Measurements from ENCODE around the gene CFAP70. TPM values are rescaled to one million over a fixed set of nuclear protein-coding genes. Genes with fewer than 3 reads are reported as not detected.

Gene CFAP70
- total RNA-seq, 1 experiment from 2014 or later = 0.31 TPM

DNA sequence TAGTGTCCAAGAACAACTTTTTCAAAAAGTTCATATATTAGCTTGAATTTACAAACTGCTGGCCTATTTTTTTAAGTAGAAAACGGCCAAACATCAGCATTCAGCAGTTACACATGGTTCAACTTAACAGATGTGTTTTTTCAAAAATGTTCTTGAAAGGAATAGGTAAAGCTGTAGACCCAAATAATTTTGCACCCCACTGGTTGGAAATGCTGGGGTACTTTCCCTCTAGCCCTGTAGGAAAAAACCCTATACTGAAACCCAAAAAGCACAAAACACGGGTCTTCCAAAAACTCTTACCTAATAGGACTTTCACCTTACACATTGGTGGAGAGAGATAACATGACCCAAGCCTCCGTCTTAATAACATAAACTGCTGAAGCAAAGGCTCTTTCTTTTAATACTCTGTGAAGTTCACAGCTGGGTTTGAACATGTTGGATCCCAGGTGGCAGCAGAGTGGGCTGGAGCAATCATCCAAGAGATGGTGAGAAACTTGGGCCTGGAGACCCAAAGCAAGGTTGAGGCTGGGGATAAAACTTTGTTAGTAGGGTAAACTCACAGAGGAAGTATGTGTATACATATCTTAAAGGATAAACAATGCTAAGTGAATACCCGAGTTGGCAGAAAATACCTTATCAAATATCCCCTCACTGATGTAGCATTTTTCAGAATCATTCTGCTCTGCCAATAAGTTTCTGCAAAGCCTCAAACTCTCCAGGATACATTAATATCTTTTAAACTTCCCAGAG, 111.0 kb downstream of the CFAP70 start:
- ChIA-PET CTCF (interaction anchor here (1.0 to 1.5 kb wide), 5 partner anchors 14 to 152 kb away, joined by 4 to 5 read pairs (median 5); partner anchors contain the start of gene FAM149B1), POLR2A (interaction anchor here (0.7 to 1.5 kb wide), 11 partner anchors 10 to 525 kb away, joined by 3 to 7 read pairs (median 3); partner anchors contain the start of genes ANXA7, CFAP70, ECD and FAM149B1)
- H3K27me3 Mint-ChIP-seq (ENCODE audit: low read depth) = no peaks in the 10 kb centered on the region
- DNase-seq (ENCODE audit: low spot score) (no peak), ATAC-seq (no peak)
- no peak for TF ChIP-seq TCF7 (CRISPR knock-in tag; IDR thresholded peaks at IDR 0.05; ENCODE audit: low read depth)
- no peak for TF ChIP-seq ETV6 (CRISPR knock-in tag; IDR thresholded peaks at IDR 0.05)
- TF ChIP-seq JAZF1 (CRISPR knock-in tag; IDR thresholded peaks at IDR 0.05) = no peak
- TF ChIP-seq ZNF138 (CRISPR knock-in tag; conservative IDR thresholded peaks at IDR 0.05) = no peak
- TF ChIP-seq ATF6 (CRISPR knock-in tag; IDR thresholded peaks at IDR 0.05) = no peak
- TF ChIP-seq, protein P1, sequence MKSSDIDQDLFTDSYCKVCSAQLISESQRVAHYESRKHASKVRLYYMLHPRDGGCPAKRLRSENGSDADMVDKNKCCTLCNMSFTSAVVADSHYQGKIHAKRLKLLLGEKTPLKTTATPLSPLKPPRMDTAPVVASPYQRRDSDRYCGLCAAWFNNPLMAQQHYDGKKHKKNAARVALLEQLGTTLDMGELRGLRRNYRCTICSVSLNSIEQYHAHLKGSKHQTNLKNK (CRISPR knock-in tag; IDR thresholded peaks at IDR 0.05) = no peak
- TF ChIP-seq, protein P2, sequence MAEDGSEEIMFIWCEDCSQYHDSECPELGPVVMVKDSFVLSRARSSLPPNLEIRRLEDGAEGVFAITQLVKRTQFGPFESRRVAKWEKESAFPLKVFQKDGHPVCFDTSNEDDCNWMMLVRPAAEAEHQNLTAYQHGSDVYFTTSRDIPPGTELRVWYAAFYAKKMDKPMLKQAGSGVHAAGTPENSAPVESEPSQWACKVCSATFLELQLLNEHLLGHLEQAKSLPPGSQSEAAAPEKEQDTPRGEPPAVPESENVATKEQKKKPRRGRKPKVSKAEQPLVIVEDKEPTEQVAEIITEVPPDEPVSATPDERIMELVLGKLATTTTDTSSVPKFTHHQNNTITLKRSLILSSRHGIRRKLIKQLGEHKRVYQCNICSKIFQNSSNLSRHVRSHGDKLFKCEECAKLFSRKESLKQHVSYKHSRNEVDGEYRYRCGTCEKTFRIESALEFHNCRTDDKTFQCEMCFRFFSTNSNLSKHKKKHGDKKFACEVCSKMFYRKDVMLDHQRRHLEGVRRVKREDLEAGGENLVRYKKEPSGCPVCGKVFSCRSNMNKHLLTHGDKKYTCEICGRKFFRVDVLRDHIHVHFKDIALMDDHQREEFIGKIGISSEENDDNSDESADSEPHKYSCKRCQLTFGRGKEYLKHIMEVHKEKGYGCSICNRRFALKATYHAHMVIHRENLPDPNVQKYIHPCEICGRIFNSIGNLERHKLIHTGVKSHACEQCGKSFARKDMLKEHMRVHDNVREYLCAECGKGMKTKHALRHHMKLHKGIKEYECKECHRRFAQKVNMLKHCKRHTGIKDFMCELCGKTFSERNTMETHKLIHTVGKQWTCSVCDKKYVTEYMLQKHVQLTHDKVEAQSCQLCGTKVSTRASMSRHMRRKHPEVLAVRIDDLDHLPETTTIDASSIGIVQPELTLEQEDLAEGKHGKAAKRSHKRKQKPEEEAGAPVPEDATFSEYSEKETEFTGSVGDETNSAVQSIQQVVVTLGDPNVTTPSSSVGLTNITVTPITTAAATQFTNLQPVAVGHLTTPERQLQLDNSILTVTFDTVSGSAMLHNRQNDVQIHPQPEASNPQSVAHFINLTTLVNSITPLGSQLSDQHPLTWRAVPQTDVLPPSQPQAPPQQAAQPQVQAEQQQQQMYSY (CRISPR knock-in tag; IDR thresholded peaks at IDR 0.05) = no peak
- no peak for TF ChIP-seq ZNF263 (CRISPR knock-in tag; IDR thresholded peaks at IDR 0.05; ENCODE audit: low read depth)
- peak overlapping the region; percentile 100 for H3K27ac Mint-ChIP-seq
- H3K4me1 Mint-ChIP-seq = peaks cover 40% of the 10 kb centered on the region
- H3K36me3 Mint-ChIP-seq = peaks cover 65% of the 10 kb centered on the region
- H3K9me3 Mint-ChIP-seq = no peaks in the 10 kb centered on the region
- peak overlapping the region; percentile 94 for H3K4me3 Mint-ChIP-seq

DNA sequence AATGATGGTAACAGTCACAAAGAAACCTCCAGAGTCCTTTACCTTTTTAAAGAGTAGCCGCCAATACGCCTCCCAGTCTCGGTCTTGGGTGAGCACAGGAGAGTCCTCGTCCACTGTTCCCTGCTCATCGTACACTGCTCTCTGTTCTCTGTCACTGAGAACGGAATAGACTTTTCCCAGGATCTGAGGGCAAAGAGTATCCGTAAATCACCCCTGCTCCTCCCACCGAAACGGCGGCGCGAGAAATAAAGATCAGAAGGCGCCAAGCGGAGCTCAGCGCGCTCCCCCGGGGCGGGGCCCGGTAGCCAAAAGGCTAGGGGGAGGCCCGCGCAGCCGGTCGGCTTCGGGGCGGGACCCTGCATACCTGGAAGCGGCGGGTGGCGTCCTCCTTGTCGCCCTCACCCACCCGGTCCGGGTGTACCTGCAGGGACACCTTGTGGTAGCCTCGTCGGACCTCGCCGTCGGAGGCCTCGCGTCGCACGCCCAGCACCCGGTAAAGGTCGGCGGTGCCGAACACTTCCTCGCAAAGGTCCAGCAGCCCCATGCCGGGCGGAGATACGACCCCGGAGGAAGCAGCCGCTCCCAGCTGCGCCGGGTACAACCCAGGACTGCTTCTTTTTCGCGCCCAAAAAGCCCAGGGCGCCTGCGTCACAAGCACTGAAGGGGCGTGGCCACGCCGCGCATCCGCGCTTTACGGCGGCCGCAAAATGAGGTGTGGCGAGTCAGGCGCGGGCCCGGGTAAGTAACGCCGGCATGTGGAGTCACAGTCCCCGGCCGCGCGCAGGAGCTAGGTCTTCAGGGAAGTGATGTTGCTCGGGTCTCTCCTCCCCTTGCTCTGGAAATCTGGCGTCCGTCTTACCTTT, 111.8 kb downstream of the CFAP70 start, which contains the start of gene DNAJC9:
DNAJC9 (minus strand) TSS at position 610 of the 863 bp plus-strand sequence; CDS start at position 544, 66 bp downstream.
- ATAC-seq = peak; percentile 88
- H3K27ac Mint-ChIP-seq = peak within 1 kb of the TSS; percentile 100
- DNase-seq (ENCODE audit: low spot score) = peak; percentile 98
- POLR2A ChIA-PET = interaction anchor here (0.6 to 1.5 kb wide), 12 partner anchors 9 to 526 kb away, joined by 3 to 7 read pairs (median 3); partner anchors contain the start of genes ANXA7, CFAP70, ECD and FAM149B1
- H3K27me3 Mint-ChIP-seq (ENCODE audit: low read depth) = no peaks in the 10 kb centered on the region
- H3K36me3 Mint-ChIP-seq = peaks cover 69% of the 10 kb centered on the region
- CTCF ChIA-PET = interaction anchor here (1.0 to 1.5 kb wide), 5 partner anchors 13 to 151 kb away, joined by 4 to 5 read pairs (median 5); partner anchors contain the start of gene FAM149B1
- H3K4me3 Mint-ChIP-seq = peak within 1 kb of the TSS; percentile 94
- H3K9me3 Mint-ChIP-seq = no peaks in the 10 kb centered on the region
- peaks cover 40% of the 10 kb centered on the region for H3K4me1 Mint-ChIP-seq
- TF ChIP-seq HMGA2 (CRISPR knock-in tag; IDR thresholded peaks at IDR 0.05) (no peak), NR3C1 (CRISPR knock-in tag; conservative IDR thresholded peaks at IDR 0.05; ENCODE audit: low read depth) (no peak), ZNF671 (CRISPR knock-in tag; IDR thresholded peaks at IDR 0.05) (peak; percentile 88; the same call in 1 of the 2 replicates), ZNF121 (CRISPR knock-in tag; IDR thresholded peaks at IDR 0.05) (no peak), ZNF138 (CRISPR knock-in tag; conservative IDR thresholded peaks at IDR 0.05) (no peak), AFF4 (CRISPR knock-in tag; IDR thresholded peaks at IDR 0.05; ENCODE audit: borderline replicate concordance) (peak; percentile 48; the same call in 1 of the 2 replicates), CTCF (IDR thresholded peaks at IDR 0.05) (no peak)
- TF ChIP-seq, protein P3, sequence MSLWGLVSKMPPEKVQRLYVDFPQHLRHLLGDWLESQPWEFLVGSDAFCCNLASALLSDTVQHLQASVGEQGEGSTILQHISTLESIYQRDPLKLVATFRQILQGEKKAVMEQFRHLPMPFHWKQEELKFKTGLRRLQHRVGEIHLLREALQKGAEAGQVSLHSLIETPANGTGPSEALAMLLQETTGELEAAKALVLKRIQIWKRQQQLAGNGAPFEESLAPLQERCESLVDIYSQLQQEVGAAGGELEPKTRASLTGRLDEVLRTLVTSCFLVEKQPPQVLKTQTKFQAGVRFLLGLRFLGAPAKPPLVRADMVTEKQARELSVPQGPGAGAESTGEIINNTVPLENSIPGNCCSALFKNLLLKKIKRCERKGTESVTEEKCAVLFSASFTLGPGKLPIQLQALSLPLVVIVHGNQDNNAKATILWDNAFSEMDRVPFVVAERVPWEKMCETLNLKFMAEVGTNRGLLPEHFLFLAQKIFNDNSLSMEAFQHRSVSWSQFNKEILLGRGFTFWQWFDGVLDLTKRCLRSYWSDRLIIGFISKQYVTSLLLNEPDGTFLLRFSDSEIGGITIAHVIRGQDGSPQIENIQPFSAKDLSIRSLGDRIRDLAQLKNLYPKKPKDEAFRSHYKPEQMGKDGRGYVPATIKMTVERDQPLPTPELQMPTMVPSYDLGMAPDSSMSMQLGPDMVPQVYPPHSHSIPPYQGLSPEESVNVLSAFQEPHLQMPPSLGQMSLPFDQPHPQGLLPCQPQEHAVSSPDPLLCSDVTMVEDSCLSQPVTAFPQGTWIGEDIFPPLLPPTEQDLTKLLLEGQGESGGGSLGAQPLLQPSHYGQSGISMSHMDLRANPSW (CRISPR knock-in tag; conservative IDR thresholded peaks at IDR 0.05; ENCODE audit: low read depth) = no peak

Data from WTC11 (cell line).